Measurements from ENCODE around the gene EPHA3.

The EPHA3 gene

DNA sequence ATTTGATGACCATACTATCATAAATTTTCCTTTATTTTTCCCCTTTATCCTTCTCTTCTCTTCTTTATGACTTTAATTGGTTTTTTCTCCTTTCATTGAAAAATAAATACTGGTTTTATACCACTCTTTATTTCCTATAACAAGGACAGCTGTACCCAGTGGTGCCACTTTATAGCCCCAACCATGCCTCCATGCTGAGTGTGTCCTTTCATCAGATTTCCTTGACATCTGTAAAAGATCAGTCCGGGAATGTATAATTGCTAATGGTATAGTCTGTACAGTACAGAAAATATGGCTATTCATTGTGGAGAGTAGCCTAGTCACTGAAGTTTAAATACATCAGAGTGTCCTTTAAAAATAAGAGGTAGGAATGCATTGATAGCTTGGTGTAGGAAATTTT lies 74.6 kb downstream of the EPHA3 start:
- Histone ChIP-seq H4K20me1 (ENCODE audit: insufficient read depth, low read length, poor library complexity, severe bottlenecking) (no peaks in the 10 kb centered on the region), H3K4me3 (ENCODE audit: low read length, poor library complexity, severe bottlenecking) (no peak overlapping the region), H3K4me2 (ENCODE audit: low read depth, low read length, poor library complexity, severe bottlenecking) (no peak overlapping the region), H3F3A (ENCODE audit: low read depth) (no peaks in the 10 kb centered on the region), H2AFZ (ENCODE audit: low read length) (no peak overlapping the region), H3K36me3 (ENCODE audit: insufficient read depth, low read length) (no peaks in the 10 kb centered on the region), H3K79me2 (ENCODE audit: insufficient read depth, low read length) (no peaks in the 10 kb centered on the region), H3K9me3 (ENCODE audit: insufficient read depth, low read depth, low read length) (no peaks in the 10 kb centered on the region), H3K9ac (ENCODE audit: low read depth, low read length, poor library complexity, severe bottlenecking) (no peak overlapping the region), H3K27me3 (ENCODE audit: insufficient read depth, low read length, poor library complexity, severe bottlenecking) (no peaks in the 10 kb centered on the region), H3K9me2 (replicated peaks; ENCODE audit: low read depth, low read length) (no peaks in the 10 kb centered on the region), H3K4me1 (ENCODE audit: insufficient read depth, low read length, poor library complexity, severe bottlenecking) (no peaks in the 10 kb centered on the region)
- TF ChIP-seq, protein P1, sequence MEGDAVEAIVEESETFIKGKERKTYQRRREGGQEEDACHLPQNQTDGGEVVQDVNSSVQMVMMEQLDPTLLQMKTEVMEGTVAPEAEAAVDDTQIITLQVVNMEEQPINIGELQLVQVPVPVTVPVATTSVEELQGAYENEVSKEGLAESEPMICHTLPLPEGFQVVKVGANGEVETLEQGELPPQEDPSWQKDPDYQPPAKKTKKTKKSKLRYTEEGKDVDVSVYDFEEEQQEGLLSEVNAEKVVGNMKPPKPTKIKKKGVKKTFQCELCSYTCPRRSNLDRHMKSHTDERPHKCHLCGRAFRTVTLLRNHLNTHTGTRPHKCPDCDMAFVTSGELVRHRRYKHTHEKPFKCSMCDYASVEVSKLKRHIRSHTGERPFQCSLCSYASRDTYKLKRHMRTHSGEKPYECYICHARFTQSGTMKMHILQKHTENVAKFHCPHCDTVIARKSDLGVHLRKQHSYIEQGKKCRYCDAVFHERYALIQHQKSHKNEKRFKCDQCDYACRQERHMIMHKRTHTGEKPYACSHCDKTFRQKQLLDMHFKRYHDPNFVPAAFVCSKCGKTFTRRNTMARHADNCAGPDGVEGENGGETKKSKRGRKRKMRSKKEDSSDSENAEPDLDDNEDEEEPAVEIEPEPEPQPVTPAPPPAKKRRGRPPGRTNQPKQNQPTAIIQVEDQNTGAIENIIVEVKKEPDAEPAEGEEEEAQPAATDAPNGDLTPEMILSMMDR (conservative IDR thresholded peaks at IDR 0.05; ENCODE audit: low read length), result no peak
- TF ChIP-seq EZH2phosphoT487 (IDR thresholded peaks at IDR 0.05; ENCODE audit: borderline replicate concordance), result no peak

DNA sequence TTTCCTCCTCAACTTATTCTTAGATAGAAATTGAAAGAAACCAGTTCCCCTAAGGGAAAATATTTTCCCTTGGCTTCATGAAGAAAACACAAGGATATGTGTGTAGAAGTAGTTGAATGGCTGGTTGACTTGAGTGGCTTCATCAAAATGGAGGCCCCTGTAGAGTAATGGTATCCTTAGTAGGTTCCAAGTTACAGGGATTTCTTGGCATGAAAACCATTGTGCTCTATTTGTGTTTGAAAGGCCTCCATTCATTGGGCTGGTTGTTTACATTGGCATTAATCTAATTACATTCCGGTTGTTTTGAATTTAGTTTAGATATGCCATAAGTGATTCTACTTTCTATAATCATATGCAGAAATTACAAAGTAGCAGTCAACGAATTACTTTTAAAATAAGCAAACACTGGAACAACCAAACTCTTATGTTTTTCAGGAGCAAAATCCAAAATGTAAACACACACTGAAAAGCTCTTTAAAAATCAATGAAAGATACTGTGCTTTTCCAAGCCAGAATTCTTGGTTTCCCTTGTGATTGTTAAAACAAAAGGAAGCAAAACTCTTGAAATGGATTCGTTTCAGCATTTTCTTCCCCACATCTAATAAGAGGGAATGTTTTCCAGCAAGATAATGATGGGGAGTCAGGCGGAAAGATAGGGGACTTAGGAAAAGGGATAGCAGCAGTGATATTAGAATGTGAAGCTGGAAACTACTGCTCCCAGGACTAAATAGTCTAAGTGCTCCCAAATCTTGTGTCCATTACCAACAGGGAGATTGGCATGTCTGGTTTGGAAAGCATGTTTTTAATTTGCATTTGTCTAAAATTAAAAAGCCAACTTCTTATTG lies 77.0 kb downstream of the EPHA3 start:
- Histone ChIP-seq H4K20me1 (ENCODE audit: insufficient read depth, low read length, poor library complexity, severe bottlenecking) (no peaks in the 10 kb centered on the region), H3K4me2 (ENCODE audit: low read depth, low read length, poor library complexity, severe bottlenecking) (no peak overlapping the region)
- TF ChIP-seq EZH2phosphoT487 (IDR thresholded peaks at IDR 0.05; ENCODE audit: borderline replicate concordance), result no peak
- TF ChIP-seq, protein P1 (conservative IDR thresholded peaks at IDR 0.05; ENCODE audit: low read length), result no peak

DNA sequence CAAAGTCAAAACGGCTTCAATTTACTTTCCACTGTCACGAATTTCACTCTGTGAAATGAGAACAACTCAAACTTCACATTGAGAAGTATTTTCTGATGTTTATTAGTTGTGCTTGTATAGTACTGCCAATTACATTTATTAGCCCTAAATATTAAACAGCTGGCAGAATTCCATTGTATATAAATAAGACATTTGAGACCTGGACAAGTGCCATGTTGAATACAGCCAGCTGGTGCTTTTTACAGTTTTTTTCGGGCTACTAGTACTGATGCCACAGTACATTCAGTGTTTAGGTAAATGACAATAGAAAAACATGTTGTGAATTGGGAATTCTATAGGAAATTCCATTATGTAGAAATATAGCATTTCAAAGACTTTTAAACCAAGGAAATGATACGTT lies 79.0 kb downstream of the EPHA3 start:
- Histone ChIP-seq H3K4me2 (ENCODE audit: low read depth, low read length, poor library complexity, severe bottlenecking) (no peak overlapping the region), H3K27me3 (ENCODE audit: insufficient read depth, low read length, poor library complexity, severe bottlenecking) (no peaks in the 10 kb centered on the region), H2AFZ (ENCODE audit: low read length) (0 out of 2 replicates have a peak overlapping the region, but pooled peaks have one; percentile 12), H3K9ac (ENCODE audit: low read depth, low read length, poor library complexity, severe bottlenecking) (no peak overlapping the region), H4K20me1 (ENCODE audit: insufficient read depth, low read length, poor library complexity, severe bottlenecking) (no peaks in the 10 kb centered on the region), H3F3A (ENCODE audit: low read depth) (no peaks in the 10 kb centered on the region), H3K9me3 (ENCODE audit: insufficient read depth, low read depth, low read length) (no peaks in the 10 kb centered on the region), H3K36me3 (ENCODE audit: insufficient read depth, low read length) (no peaks in the 10 kb centered on the region), H3K4me1 (ENCODE audit: insufficient read depth, low read length, poor library complexity, severe bottlenecking) (peaks cover 4% of the 10 kb centered on the region), H3K9me2 (replicated peaks; ENCODE audit: low read depth, low read length) (no peaks in the 10 kb centered on the region), H3K4me3 (ENCODE audit: low read length, poor library complexity, severe bottlenecking) (no peak overlapping the region), H3K79me2 (ENCODE audit: insufficient read depth, low read length) (no peaks in the 10 kb centered on the region)
- TF ChIP-seq, protein P1 (conservative IDR thresholded peaks at IDR 0.05; ENCODE audit: low read length), result no peak
- TF ChIP-seq EZH2phosphoT487 (IDR thresholded peaks at IDR 0.05; ENCODE audit: borderline replicate concordance), result no peak

More for the DNA sequence above, 77.0 kb downstream of the EPHA3 start:
- no peaks in the 10 kb centered on the region for H3K4me1 ChIP-seq (ENCODE audit: insufficient read depth, low read length, poor library complexity, severe bottlenecking)
- no peaks in the 10 kb centered on the region for H3K9me3 ChIP-seq (ENCODE audit: insufficient read depth, low read depth, low read length)
- no peak overlapping the region for H2AFZ ChIP-seq (ENCODE audit: low read length)
- no peaks in the 10 kb centered on the region for H3K9me2 ChIP-seq (replicated peaks; ENCODE audit: low read depth, low read length)
- no peaks in the 10 kb centered on the region for H3K79me2 ChIP-seq (ENCODE audit: insufficient read depth, low read length)
- no peaks in the 10 kb centered on the region for H3F3A ChIP-seq (ENCODE audit: low read depth)
- no peaks in the 10 kb centered on the region for H3K36me3 ChIP-seq (ENCODE audit: insufficient read depth, low read length)
- H3K9ac ChIP-seq (ENCODE audit: low read depth, low read length, poor library complexity, severe bottlenecking), result no peak overlapping the region
- H3K27me3 ChIP-seq (ENCODE audit: insufficient read depth, low read length, poor library complexity, severe bottlenecking), result no peaks in the 10 kb centered on the region
- H3K4me3 ChIP-seq (ENCODE audit: low read length, poor library complexity, severe bottlenecking), result no peak overlapping the region
